Breast epithelium (tissue), 4 donors: ENCODE measurements around the gene BCAS3. TPM values are rescaled to one million over a fixed set of nuclear protein-coding genes. Genes with fewer than 3 reads are reported as not detected.
A peak's percentile ranks its signal among the peaks of the same experiment; 100 is the strongest.

ENCODE experiments used
- DNase-seq, 2 donors: peaks; one replicate each; pipeline ENCODE4 v3.0.0-alpha.2; 2019; ENCODE audit warnings: low spot score in 2 of 2
- H3K27ac ChIP-seq, 2 donors: fragments of 200-600 bp; sonication (generic) in 1 of 2; one replicate each; pipeline ENCODE4 v1.5.1; 2016 to 2019; ENCODE audit warnings: mild to moderate bottlenecking in 1 of 2
- H3K27me3 ChIP-seq, 2 donors: fragments of 200-600 bp; sonication (generic) in 1 of 2; one replicate each; pipeline versions ENCODE4 v1.5.1 to v1.6.0; 2017 to 2019; ENCODE audit warnings: control low read depth in 1 of 2, mild to moderate bottlenecking in 1 of 2
- H3K36me3 ChIP-seq: fragments of 200-600 bp; one replicate; pipeline ENCODE4 v1.5.1; 2019
- H3K4me1 ChIP-seq, 2 donors: fragments of 200-600 bp; sonication (generic); one replicate each; pipeline ENCODE4 v1.5.1; 2016 to 2019; ENCODE audit warnings: control low read depth in 1 of 2
- H3K4me3 ChIP-seq, 3 donors: fragments of 200-600 bp; sonication (generic); 1 replicate in 2 of 3; 2 replicates in 1 of 3; pipeline ENCODE4 v1.5.1; 2016 to 2019; ENCODE audit warnings: mild to moderate bottlenecking in 3 of 3, moderate library complexity in 2 of 3
- H3K9me3 ChIP-seq, 2 donors: fragments of 200-600 bp; sonication (generic) in 1 of 2; one replicate each; pipeline ENCODE4 v1.5.1; 2016 to 2019; ENCODE audit warnings: control low read depth in 1 of 2
- POLR2A ChIP-seq: fragments of 450-650 bp; IDR thresholded peaks from one replicate; pipeline ENCODE4 v1.6.1; 2016; ENCODE audit warnings: antibody characterized with exemption, mild to moderate bottlenecking, moderate library complexity
- POLR2AphosphoS5 ChIP-seq, 3 donors: sonication (generic); formaldehyde crosslinking; IDR thresholded peaks; one replicate each; pipeline ENCODE4 v1.6.1; 2017; ENCODE audit warnings: antibody characterized with exemption in 3 of 3
- intact Hi-C: fragments of 100-400 bp; cut with DNase I; formaldehyde crosslinking; loops from one replicate; pipeline ENCODE4 v1.15.1; 2023; ENCODE audit warnings: low total_unique reads
- total RNA-seq, 3 donors: library from RNA; depleted of rRNA; stranded (reverse); fragments of >200 nt; gene quantifications; one replicate each; pipeline ENCODE4 v1.1.0, GENCODE V29; 2016
- TF ChIP-seq, protein P1 (sequence below), 3 donors: fragments of 450-650 bp; IDR thresholded peaks; one replicate each; pipeline ENCODE4 v1.5.1; 2016 to 2017; ENCODE audit warnings: antibody characterized with exemption in 3 of 3, mild to moderate bottlenecking in 3 of 3, moderate library complexity in 3 of 3

The BCAS3 gene
- total RNA-seq, 3 donors from 2014 or later = 30.8 to 47.9 (median 31.2) TPM

DNA sequence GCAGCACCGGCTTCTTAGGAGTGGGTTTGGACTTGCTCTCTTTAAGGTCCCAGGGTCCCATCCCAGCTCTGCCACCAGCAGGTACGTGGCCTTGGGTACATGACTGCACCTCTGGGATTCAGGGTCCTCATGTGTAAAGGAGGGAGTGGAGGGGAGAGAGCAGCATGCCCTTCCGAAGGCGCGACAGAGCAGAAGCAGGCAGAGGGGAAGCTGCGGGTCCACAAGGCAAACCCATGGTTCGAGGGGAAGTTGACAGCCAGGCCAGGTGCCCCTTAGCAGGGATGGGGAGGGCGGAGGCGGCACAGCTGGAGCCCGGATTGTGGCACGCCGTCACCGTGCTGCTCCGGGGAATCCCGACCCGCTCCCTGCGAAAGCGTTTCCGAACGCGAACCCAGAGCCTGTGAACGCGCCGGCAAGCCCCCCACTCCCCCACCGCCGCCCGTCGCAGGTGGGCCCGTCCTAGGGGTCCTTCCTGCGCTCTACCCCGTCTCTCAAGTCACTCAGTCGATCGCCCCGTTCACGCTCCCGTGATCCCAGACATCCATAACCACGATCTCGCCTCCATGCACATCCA lies 717.8 kb downstream of the BCAS3 start:
- Histone ChIP-seq H3K4me3 (peak overlapping the region in 1 of 3 donors; percentile 95), H3K27me3 (peaks cover 12 to 13% of the 10 kb centered on the region in 2 donors), H3K36me3 (no peaks in the 10 kb centered on the region), H3K9me3 (no peaks in the 10 kb centered on the region), H3K4me1 (peaks cover 0 to 3% of the 10 kb centered on the region in 2 donors), H3K27ac (peak overlapping the region; percentile 54 to 94)
- intact Hi-C loops = no loop called here
- TF ChIP-seq, protein P1, sequence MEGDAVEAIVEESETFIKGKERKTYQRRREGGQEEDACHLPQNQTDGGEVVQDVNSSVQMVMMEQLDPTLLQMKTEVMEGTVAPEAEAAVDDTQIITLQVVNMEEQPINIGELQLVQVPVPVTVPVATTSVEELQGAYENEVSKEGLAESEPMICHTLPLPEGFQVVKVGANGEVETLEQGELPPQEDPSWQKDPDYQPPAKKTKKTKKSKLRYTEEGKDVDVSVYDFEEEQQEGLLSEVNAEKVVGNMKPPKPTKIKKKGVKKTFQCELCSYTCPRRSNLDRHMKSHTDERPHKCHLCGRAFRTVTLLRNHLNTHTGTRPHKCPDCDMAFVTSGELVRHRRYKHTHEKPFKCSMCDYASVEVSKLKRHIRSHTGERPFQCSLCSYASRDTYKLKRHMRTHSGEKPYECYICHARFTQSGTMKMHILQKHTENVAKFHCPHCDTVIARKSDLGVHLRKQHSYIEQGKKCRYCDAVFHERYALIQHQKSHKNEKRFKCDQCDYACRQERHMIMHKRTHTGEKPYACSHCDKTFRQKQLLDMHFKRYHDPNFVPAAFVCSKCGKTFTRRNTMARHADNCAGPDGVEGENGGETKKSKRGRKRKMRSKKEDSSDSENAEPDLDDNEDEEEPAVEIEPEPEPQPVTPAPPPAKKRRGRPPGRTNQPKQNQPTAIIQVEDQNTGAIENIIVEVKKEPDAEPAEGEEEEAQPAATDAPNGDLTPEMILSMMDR (IDR thresholded peaks at IDR 0.05) = no peak
- no peak for TF ChIP-seq POLR2AphosphoS5 (IDR thresholded peaks at IDR 0.05)
- TF ChIP-seq POLR2A = no peak
- DNase-seq = no peak

DNA sequence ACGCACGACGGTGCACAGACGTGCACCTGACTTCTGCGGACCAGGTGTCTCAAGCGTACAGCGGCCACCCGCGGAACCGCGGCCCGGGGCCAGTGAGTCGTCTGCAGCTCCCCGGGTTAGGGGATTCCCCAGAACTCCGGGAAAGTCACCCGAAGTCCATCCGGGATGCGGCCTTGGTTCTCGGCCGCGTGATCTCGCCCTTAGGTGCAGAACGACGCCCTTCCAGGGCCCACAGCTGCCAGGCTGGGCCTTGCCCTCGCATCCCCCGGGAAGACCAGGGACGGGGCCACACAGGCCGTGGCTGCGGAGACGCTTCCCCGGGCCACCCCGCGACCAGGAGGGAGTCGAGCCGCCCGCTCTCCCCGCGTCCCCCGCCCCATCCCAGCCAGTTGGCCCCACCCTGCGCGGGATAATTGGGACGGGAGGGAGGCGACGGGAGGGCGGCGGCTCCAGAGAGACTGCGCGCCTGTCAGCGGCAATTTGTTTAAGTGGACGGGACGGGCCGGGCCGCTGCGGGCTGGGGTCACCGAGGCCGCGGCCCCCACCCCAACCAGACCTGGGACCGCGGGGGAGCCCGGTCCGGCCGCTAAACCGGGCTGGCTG lies 718.4 kb downstream of the BCAS3 start:
- Histone ChIP-seq H3K27ac (peak overlapping the region; percentile 54 to 94), H3K27me3 (peaks cover 12 to 16% of the 10 kb centered on the region in 2 donors), H3K36me3 (no peaks in the 10 kb centered on the region), H3K4me3 (peak overlapping the region; percentile 53 to 95 (median 68)), H3K4me1 (peaks cover 0 to 3% of the 10 kb centered on the region in 2 donors), H3K9me3 (no peaks in the 10 kb centered on the region)
- intact Hi-C loops = no loop called here
- DNase-seq = no peak
- TF ChIP-seq POLR2A = no peak
- no peak for TF ChIP-seq POLR2AphosphoS5 (IDR thresholded peaks at IDR 0.05)
- TF ChIP-seq, protein P1 (IDR thresholded peaks at IDR 0.05) = no peak

DNA sequence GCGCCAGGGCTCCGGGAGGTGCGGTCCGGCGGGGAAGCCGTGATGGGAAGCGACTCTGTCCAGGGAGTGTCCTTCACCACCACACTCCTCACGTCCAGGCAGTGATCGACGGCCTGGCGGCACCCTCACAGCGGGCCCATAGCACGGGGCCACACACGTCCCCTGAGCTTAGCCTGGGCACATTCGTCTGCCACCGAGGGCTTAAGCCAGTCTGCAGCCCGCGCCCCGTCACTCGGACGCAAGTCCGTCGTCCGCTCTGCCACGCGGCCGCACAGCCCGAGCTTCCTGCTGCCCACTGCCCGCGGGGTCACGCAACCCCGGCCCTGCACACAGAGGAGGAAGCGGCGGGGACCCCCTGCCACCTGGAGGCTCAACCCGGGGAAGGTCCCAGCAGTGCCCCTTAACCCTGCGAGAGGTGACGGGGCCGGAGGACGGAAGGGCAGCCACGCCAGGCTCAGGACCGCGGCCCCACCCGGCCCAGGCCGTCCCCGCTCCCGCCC lies 719.0 kb downstream of the BCAS3 start:
- intact Hi-C loops = no loop called here
- Histone ChIP-seq H3K4me3 (peak overlapping the region; percentile 53 to 95 (median 68)), H3K27ac (peak overlapping the region; percentile 54 to 94), H3K4me1 (peaks cover 0 to 3% of the 10 kb centered on the region in 2 donors), H3K27me3 (peaks cover 12 to 22% of the 10 kb centered on the region in 2 donors), H3K9me3 (no peaks in the 10 kb centered on the region), H3K36me3 (no peaks in the 10 kb centered on the region)
- TF ChIP-seq POLR2AphosphoS5 (IDR thresholded peaks at IDR 0.05) (no peak), POLR2A (no peak)
- TF ChIP-seq, protein P1 (IDR thresholded peaks at IDR 0.05) = no peak
- no peak for DNase-seq

DNA sequence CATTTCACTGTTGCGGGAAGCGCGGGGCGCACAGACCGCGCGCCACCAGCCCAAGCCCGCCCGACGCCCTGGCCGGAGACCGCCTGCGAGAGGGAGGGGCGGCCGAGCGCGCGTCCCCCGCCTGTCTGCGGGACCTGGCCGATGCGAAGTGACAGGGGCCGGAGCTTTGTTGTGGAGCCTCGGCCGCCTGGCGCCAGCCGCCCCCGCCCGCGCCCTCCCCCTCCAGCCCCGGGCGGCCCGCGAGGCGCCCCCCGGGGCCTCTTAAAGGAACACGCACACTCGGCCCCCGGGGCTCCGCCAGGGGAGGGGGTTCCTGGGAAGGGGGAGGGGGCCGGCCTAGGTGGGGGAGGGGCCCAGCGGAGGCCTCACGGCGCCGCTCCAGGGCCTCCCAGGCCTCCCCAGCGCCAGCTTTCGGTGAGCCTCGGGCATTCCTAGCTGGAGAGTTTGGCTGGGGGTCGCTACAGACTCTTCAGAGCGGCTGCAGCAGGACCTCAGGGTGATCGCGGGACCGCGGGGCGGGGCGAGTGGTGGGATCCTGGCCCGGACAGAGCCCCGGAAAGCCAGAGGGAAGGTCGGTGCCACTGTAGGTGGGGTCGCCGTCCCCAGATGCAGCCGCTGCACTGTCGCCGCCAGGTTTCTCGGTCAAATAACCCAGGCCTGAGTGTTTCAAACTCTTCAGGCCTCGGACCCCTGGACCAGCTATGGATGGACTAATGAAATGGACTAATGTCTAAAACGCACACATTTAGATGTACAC lies 719.6 kb downstream of the BCAS3 start:
- H3K27ac ChIP-seq = peak overlapping the region; percentile 54 to 94
- H3K4me1 ChIP-seq = peaks cover 0 to 3% of the 10 kb centered on the region in 2 donors
- TF ChIP-seq POLR2A = no peak
- TF ChIP-seq, protein P1 (IDR thresholded peaks at IDR 0.05) = no peak
- TF ChIP-seq POLR2AphosphoS5 (IDR thresholded peaks at IDR 0.05) = no peak
- no peaks in the 10 kb centered on the region for H3K9me3 ChIP-seq
- peak overlapping the region; percentile 53 to 95 (median 68) for H3K4me3 ChIP-seq
- no peak for DNase-seq
- H3K27me3 ChIP-seq = peaks cover 12 to 24% of the 10 kb centered on the region in 2 donors
- intact Hi-C loops = no loop called here
- H3K36me3 ChIP-seq = no peaks in the 10 kb centered on the region
